Esophagus muscularis mucosa (tissue), 3 donors: ENCODE measurements around the gene THADA.

Experiments
- POLR2A ChIP-seq: fragments of 450-650 bp; IDR thresholded peaks from one replicate; pipeline ENCODE4 v1.6.1; 2017; ENCODE audit warnings: antibody characterized with exemption, moderate library complexity, mild to moderate bottlenecking, low read depth
- POLR2AphosphoS5 ChIP-seq, 2 donors: sonication (generic); formaldehyde crosslinking; IDR thresholded peaks; one replicate each; pipeline ENCODE4 v1.6.1; 2017; ENCODE audit warnings: antibody characterized with exemption in 2 of 2
- TF ChIP-seq, protein P1 (sequence below), 3 experiments: fragments of 200-600 bp in 2 of 3; fragments of 450-650 bp in 1 of 3; sonication (generic) in 2 of 3; IDR thresholded peaks; one replicate each; pipeline ENCODE4 v1.5.1; 2017 to 2019; ENCODE audit warnings: antibody characterized with exemption in 3 of 3, mild to moderate bottlenecking in 2 of 3, moderate library complexity in 1 of 3

DNA sequence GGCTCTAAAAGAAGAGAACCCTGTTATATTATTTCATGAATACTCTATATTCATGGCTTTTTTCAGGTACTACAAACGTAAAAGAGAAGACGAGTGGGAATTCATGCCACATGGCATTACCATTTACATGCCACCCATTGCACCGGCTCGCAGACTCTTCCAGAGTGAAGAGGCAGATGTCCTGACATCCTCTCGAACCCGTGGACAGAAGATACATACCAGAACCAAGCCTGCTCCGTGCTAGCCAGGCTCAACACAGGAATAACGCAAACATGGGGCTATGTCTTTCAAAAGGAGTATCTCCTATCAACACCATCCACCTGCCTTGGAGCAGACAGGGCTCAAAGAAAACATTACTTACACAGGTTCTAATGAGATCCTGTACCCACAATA, 168.8 kb downstream of the THADA start:
- TF ChIP-seq, protein P1, sequence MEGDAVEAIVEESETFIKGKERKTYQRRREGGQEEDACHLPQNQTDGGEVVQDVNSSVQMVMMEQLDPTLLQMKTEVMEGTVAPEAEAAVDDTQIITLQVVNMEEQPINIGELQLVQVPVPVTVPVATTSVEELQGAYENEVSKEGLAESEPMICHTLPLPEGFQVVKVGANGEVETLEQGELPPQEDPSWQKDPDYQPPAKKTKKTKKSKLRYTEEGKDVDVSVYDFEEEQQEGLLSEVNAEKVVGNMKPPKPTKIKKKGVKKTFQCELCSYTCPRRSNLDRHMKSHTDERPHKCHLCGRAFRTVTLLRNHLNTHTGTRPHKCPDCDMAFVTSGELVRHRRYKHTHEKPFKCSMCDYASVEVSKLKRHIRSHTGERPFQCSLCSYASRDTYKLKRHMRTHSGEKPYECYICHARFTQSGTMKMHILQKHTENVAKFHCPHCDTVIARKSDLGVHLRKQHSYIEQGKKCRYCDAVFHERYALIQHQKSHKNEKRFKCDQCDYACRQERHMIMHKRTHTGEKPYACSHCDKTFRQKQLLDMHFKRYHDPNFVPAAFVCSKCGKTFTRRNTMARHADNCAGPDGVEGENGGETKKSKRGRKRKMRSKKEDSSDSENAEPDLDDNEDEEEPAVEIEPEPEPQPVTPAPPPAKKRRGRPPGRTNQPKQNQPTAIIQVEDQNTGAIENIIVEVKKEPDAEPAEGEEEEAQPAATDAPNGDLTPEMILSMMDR (IDR thresholded peaks at IDR 0.05), result no peak
- no peak for TF ChIP-seq POLR2A
- TF ChIP-seq POLR2AphosphoS5 (IDR thresholded peaks at IDR 0.05), result no peak
